Breast epithelium (tissue), 4 donors: ENCODE data around the gene MROH7. TPM values are rescaled to one million over a fixed set of nuclear protein-coding genes. Genes with fewer than 3 reads are reported as not detected.

Experiments
- DNase-seq, 2 donors: peaks; one replicate each; pipeline ENCODE4 v3.0.0-alpha.2; 2019; ENCODE audit warnings: low spot score in 2 of 2
- H3K27ac ChIP-seq, 2 donors: fragments of 200-600 bp; sonication (generic) in 1 of 2; one replicate each; pipeline ENCODE4 v1.5.1; 2016 to 2019; ENCODE audit warnings: mild to moderate bottlenecking in 1 of 2
- H3K27me3 ChIP-seq, 2 donors: fragments of 200-600 bp; sonication (generic) in 1 of 2; one replicate each; pipeline versions ENCODE4 v1.5.1 to v1.6.0; 2017 to 2019; ENCODE audit warnings: control low read depth in 1 of 2, mild to moderate bottlenecking in 1 of 2
- H3K36me3 ChIP-seq: fragments of 200-600 bp; one replicate; pipeline ENCODE4 v1.5.1; 2019
- H3K4me1 ChIP-seq, 2 donors: fragments of 200-600 bp; sonication (generic); one replicate each; pipeline ENCODE4 v1.5.1; 2016 to 2019; ENCODE audit warnings: control low read depth in 1 of 2
- H3K4me3 ChIP-seq, 3 donors: fragments of 200-600 bp; sonication (generic); 1 replicate in 2 of 3; 2 replicates in 1 of 3; pipeline ENCODE4 v1.5.1; 2016 to 2019; ENCODE audit warnings: mild to moderate bottlenecking in 3 of 3, moderate library complexity in 2 of 3
- H3K9me3 ChIP-seq, 2 donors: fragments of 200-600 bp; sonication (generic) in 1 of 2; one replicate each; pipeline ENCODE4 v1.5.1; 2016 to 2019; ENCODE audit warnings: control low read depth in 1 of 2
- CTCF ChIP-seq, 3 donors: fragments of 450-650 bp; IDR thresholded peaks; one replicate each; pipeline ENCODE4 v1.5.1; 2016 to 2017; ENCODE audit warnings: antibody characterized with exemption in 3 of 3, mild to moderate bottlenecking in 3 of 3, moderate library complexity in 3 of 3
- POLR2A ChIP-seq: fragments of 450-650 bp; IDR thresholded peaks from one replicate; pipeline ENCODE4 v1.6.1; 2016; ENCODE audit warnings: antibody characterized with exemption, mild to moderate bottlenecking, moderate library complexity
- POLR2AphosphoS5 ChIP-seq, 3 donors: sonication (generic); formaldehyde crosslinking; IDR thresholded peaks; one replicate each; pipeline ENCODE4 v1.6.1; 2017; ENCODE audit warnings: antibody characterized with exemption in 3 of 3
- intact Hi-C: fragments of 100-400 bp; cut with DNase I; formaldehyde crosslinking; loops from one replicate; pipeline ENCODE4 v1.15.1; 2023; ENCODE audit warnings: low total_unique reads
- total RNA-seq, 3 donors: library from RNA; depleted of rRNA; stranded (reverse); fragments of >200 nt; gene quantifications; one replicate each; pipeline ENCODE4 v1.1.0, GENCODE V29; 2016

The MROH7 gene
- total RNA-seq, 3 donors from 2014 or later = 0.66 to 5.3 (median 0.80) TPM

GRCh38 chr1:54683453-54683852, 41.9 kb downstream of the MROH7 start:
- TF ChIP-seq CTCF (IDR thresholded peaks at IDR 0.05) (no peak), POLR2AphosphoS5 (IDR thresholded peaks at IDR 0.05) (no peak), POLR2A (no peak)
- Histone ChIP-seq H3K9me3 (no peaks in the 10 kb centered on the region), H3K4me3 (no peak overlapping the region), H3K4me1 (no peaks in the 10 kb centered on the region), H3K27ac (no peak overlapping the region), H3K27me3 (no peaks in the 10 kb centered on the region), H3K36me3 (no peaks in the 10 kb centered on the region)
- intact Hi-C loops = no loop called here
- DNase-seq = no peak

DNA sequence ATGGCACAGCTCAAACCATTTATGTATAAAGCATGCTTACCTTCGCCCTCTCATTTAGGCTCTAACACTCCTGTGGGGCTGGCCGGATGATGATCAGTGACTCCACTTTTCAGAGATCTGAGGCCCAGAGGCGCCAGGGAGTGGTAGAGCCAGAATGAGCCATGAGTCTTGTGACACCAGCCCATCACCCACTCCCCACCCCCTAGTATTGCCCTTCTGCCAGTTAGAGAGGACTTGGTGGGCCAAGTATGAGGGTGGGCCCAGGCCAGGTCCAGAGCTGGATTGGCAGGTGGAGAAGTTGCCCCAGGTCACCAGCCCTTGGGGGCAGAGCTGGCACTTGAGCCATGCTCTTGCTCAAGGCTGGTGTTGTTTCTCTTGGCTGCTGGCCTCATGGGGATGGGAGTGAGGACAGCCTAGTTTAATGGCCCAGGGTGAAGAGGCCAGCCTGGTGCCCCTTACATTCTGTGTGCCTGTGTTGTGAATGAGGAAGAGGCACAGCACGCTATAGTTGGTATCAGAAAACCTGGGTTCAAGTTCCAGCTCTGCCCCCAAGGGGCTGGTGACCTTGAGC, 43.8 kb downstream of the MROH7 start:
- intact Hi-C loops = loop anchor here (2.0 kb wide), 1 partner anchor 113 kb away; no protein-coding TSS in a partner anchor
- H3K4me3 ChIP-seq = no peak overlapping the region
- TF ChIP-seq POLR2A = no peak
- no peaks in the 10 kb centered on the region for H3K9me3 ChIP-seq
- no peak overlapping the region for H3K27ac ChIP-seq
- H3K27me3 ChIP-seq = no peaks in the 10 kb centered on the region
- no peaks in the 10 kb centered on the region for H3K36me3 ChIP-seq
- no peak for DNase-seq
- no peaks in the 10 kb centered on the region for H3K4me1 ChIP-seq

GRCh38 chr1:54686155-54686554, 44.6 kb downstream of the MROH7 start:
- Histone ChIP-seq H3K27me3 (no peaks in the 10 kb centered on the region), H3K9me3 (no peaks in the 10 kb centered on the region), H3K4me1 (no peaks in the 10 kb centered on the region), H3K36me3 (no peaks in the 10 kb centered on the region), H3K27ac (no peak overlapping the region), H3K4me3 (no peak overlapping the region)
- DNase-seq = no peak
- intact Hi-C loops = no loop called here
- TF ChIP-seq POLR2A = no peak
- no peak for TF ChIP-seq CTCF (IDR thresholded peaks at IDR 0.05)
- no peak for TF ChIP-seq POLR2AphosphoS5 (IDR thresholded peaks at IDR 0.05)

DNA sequence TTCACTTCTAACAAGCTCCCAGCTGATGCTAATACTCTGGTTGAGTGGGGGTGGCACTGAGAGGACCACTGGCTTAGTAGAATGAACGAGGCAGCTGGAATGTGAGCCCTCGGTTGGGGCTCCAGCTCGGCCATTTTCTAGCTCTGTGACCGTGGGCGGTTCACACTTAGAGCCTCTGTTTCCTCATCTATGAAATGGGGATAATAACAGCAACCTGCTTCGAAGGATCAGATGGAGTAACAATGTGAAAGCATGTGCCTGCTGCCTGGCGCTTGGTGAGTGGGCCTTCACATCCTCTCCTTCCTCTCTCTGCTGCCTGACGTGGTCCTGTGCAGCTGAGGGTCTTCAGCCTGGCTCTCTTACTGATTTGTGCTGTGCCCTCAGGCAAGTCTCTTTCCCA, 53.2 kb downstream of the MROH7 start:
- H3K4me1 ChIP-seq = no peaks in the 10 kb centered on the region
- no peak for TF ChIP-seq POLR2A
- no peak for TF ChIP-seq CTCF (IDR thresholded peaks at IDR 0.05)
- TF ChIP-seq POLR2AphosphoS5 (IDR thresholded peaks at IDR 0.05) = no peak
- H3K4me3 ChIP-seq = no peak overlapping the region
- H3K27me3 ChIP-seq = no peaks in the 10 kb centered on the region
- intact Hi-C loops = no loop called here
- H3K27ac ChIP-seq = no peak overlapping the region
- DNase-seq = no peak
- H3K36me3 ChIP-seq = no peaks in the 10 kb centered on the region
- no peaks in the 10 kb centered on the region for H3K9me3 ChIP-seq

DNA sequence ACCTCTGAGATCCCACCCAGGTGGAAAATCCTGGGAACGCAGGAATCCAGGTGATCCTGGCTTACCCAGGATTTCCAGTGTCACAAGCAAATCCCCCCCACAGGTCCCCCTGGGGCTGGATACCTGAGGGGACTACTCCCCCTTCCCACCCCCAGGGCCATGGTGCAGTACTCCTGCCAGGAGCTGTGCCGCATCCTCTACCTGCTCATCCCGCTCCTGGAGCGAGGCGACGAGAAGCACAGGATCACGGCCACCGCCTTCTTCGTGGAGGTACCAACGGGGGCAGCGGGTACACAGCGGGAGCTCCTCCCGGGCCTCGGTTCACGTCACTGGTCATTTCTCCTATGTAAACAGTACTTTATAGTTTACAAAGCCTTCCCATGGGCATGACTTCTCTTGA, 53.6 kb downstream of the MROH7 start:
- DNase-seq = no peak
- Histone ChIP-seq H3K27me3 (no peaks in the 10 kb centered on the region), H3K27ac (no peak overlapping the region), H3K4me1 (no peaks in the 10 kb centered on the region), H3K36me3 (no peaks in the 10 kb centered on the region), H3K4me3 (no peak overlapping the region), H3K9me3 (no peaks in the 10 kb centered on the region)
- TF ChIP-seq POLR2A = no peak
- TF ChIP-seq CTCF (IDR thresholded peaks at IDR 0.05) = no peak
- TF ChIP-seq POLR2AphosphoS5 (IDR thresholded peaks at IDR 0.05) = no peak
- intact Hi-C loops = no loop called here

GRCh38 chr1:54695764-54696163, 54.2 kb downstream of the MROH7 start:
- Histone ChIP-seq H3K27me3 (no peaks in the 10 kb centered on the region), H3K27ac (no peak overlapping the region), H3K4me3 (no peak overlapping the region), H3K4me1 (no peaks in the 10 kb centered on the region), H3K36me3 (no peaks in the 10 kb centered on the region), H3K9me3 (no peaks in the 10 kb centered on the region)
- TF ChIP-seq POLR2AphosphoS5 (IDR thresholded peaks at IDR 0.05) (no peak), CTCF (IDR thresholded peaks at IDR 0.05) (no peak), POLR2A (no peak)
- no peak for DNase-seq
- intact Hi-C loops = no loop called here
